Tibial nerve (tissue), 4 donors: ENCODE results near the gene FGA.

Source experiments
- CTCF ChIP-seq, 5 experiments: fragments of 200-600 bp in 3 of 5; fragments of 450-650 bp in 2 of 5; sonication (generic) in 3 of 5; IDR thresholded peaks; one replicate each; pipeline ENCODE4 v1.5.1; 2016 to 2019; ENCODE audit warnings: antibody characterized with exemption in 5 of 5, mild to moderate bottlenecking in 3 of 5, moderate library complexity in 2 of 5
- EP300 ChIP-seq, 2 donors: sonication (generic); formaldehyde crosslinking; IDR thresholded peaks; one replicate each; pipeline ENCODE4 v1.6.1; 2017; ENCODE audit warnings: antibody characterized with exemption in 2 of 2, mild to moderate bottlenecking in 1 of 2
- POLR2A ChIP-seq, 2 donors: fragments of 450-650 bp; IDR thresholded peaks; one replicate each; pipeline ENCODE4 v1.6.1; 2017; ENCODE audit warnings: antibody characterized with exemption in 2 of 2, mild to moderate bottlenecking in 2 of 2, moderate library complexity in 2 of 2

- no peak for TF ChIP-seq CTCF (IDR thresholded peaks at IDR 0.05)
- TF ChIP-seq POLR2A (IDR thresholded peaks at IDR 0.05) = no peak
- TF ChIP-seq EP300 (IDR thresholded peaks at IDR 0.05) = no peak
These were observed 23.8 kb upstream of the FGA start for GRCh38 chr4:154614306-154614705.
